ENCODE data around the gene ADAM22. TPM values are rescaled to one million over a fixed set of nuclear protein-coding genes. Genes with fewer than 3 reads are reported as not detected.

The ADAM22 gene
- total and polyA plus RNA-seq, 10 of the 15 experiments (the other 5 are each of a cell fraction or from before 2014, with no cell fraction given), result 1.4 to 24.5 (median 7.6) TPM

GRCh38 chr7:88165697-88166096 lies 231.6 kb downstream of the ADAM22 start:
- ATAC-seq (no peak), DNase-seq (ENCODE audit: low read depth, low spot score) (no peak), FAIRE-seq (no peak)
- Histone ChIP-seq H3K27me3 (replicated peaks in 1 of 2; ENCODE audit: control insufficient read depth in 2 of 2, insufficient read depth in 2 of 2, low read length in 1 of 2) (no peaks in the 10 kb centered on the region), H3K4me2 (ENCODE audit: control insufficient read depth, insufficient read depth) (no peak overlapping the region), H2AFZ (ENCODE audit: control insufficient read depth, low read depth, low read length) (no peak overlapping the region), H3K36me3 (ENCODE audit: control insufficient read depth in 2 of 2, insufficient read depth in 2 of 2, low read length in 1 of 2) (0 out of 4 replicates have a peak, but pooled peaks cover 0 to 5% of the 10 kb centered on the region in 2 experiments), H3K79me2 (ENCODE audit: control insufficient read depth, insufficient read depth, low read length) (no peaks in the 10 kb centered on the region), H3K4me1 (ENCODE audit: control insufficient read depth, insufficient read depth, low read length) (no peaks in the 10 kb centered on the region), H3K27ac (ENCODE audit: control insufficient read depth, insufficient read depth) (no peak overlapping the region), H3K9ac (ENCODE audit: control insufficient read depth, insufficient read depth, low read length) (no peak overlapping the region), H4K20me1 (ENCODE audit: control insufficient read depth, insufficient read depth) (no peaks in the 10 kb centered on the region), H3K4me3 (no peak overlapping the region), H3K9me3 (replicated peaks; ENCODE audit: control insufficient read depth, insufficient read depth, low read length) (no peaks in the 10 kb centered on the region)
- ChIA-PET RAD21 (ENCODE audit: unreplicated experiment) (interaction anchor here (1.3 kb wide), 1 partner anchor 94 kb away, joined by 3 read pairs; no protein-coding TSS in a partner anchor), POLR2A (no interaction called here), SMC1A (ENCODE audit: uncharacterized antibody, unreplicated experiment) (interaction anchor here (1.5 to 2.0 kb wide), 3 partner anchors 12 to 51 kb away, joined by 3 to 5 read pairs (median 5); no protein-coding TSS in a partner anchor), CTCF (interaction anchor here (0.7 kb wide), 1 partner anchor 448 kb away, joined by 3 read pairs; no protein-coding TSS in a partner anchor)
- no TSS peak for BruUV-seq (replicated peaks)
- in situ Hi-C loops (cut with MboI), result no loop called here
- intact Hi-C loops (cut with micrococcal nuclease; ENCODE audit: unreplicated experiment), result loop anchor here (5.0 kb wide), 1 partner anchor 48 kb away; no protein-coding TSS in a partner anchor
- TF ChIP-seq CREM (IDR thresholded peaks at IDR 0.05; ENCODE audit: low read depth) (no peak), POLR2AphosphoS2 (IDR thresholded peaks at IDR 0.05; ENCODE audit: low read depth, low read length) (no peak), ATF3 (IDR thresholded peaks at IDR 0.05; ENCODE audit: borderline replicate concordance, extremely low read depth, low read depth, low read length) (no peak), NFXL1 (IDR thresholded peaks at IDR 0.05; ENCODE audit: borderline replicate concordance) (no peak), CHD1 (IDR thresholded peaks at IDR 0.05; ENCODE audit: low read depth, low read length) (no peak), SREBF2 (IDR thresholded peaks at IDR 0.05; ENCODE audit: low read length) (no peak), ZBTB40 (IDR thresholded peaks at IDR 0.05; ENCODE audit: borderline replicate concordance) (no peak), ESRRA (IDR thresholded peaks at IDR 0.05; ENCODE audit: low read length) (no peak), POLR2AphosphoS5 (IDR thresholded peaks at IDR 0.05; ENCODE audit: low read length) (no peak), DPF2 (IDR thresholded peaks at IDR 0.05) (no peak)

Measured in GM12878 (cell line).